GM21515 (cell line): Measurements from ENCODE around the gene DHX58.

Source experiments
- ATAC-seq: cut with Tn5 transposase; IDR thresholded peaks from one replicate; pipeline ENCODE4 v1.9.1; 2021; ENCODE audit not compliant: unreplicated experiment

DHX58 gene

GRCh38 chr17:42130310-42130936, 17.9 kb upstream of the DHX58 start:
- ATAC-seq, result no peak

- ATAC-seq, result no peak
Observed at GRCh38 chr17:42129109-42129837, 16.8 kb upstream of the DHX58 start.

GRCh38 chr17:42127414-42127813, 14.9 kb upstream of the DHX58 start:
- no peak for ATAC-seq

GRCh38 chr17:42126836-42127235, 14.3 kb upstream of the DHX58 start:
- ATAC-seq, result no peak

GRCh38 chr17:42125565-42125964, 13.1 kb upstream of the DHX58 start:
- ATAC-seq, result no peak

- no peak for ATAC-seq
Observed at GRCh38 chr17:42124256-42124655, 11.7 kb upstream of the DHX58 start.

GRCh38 chr17:42122371-42123303, 10.1 kb upstream of the DHX58 start, which contains the start of gene HSPB9:
Gene HSPB9, plus strand, starts transcription at chr17:42122804. Its CDS starts 47 bp downstream, at chr17:42122851.
- no peak for ATAC-seq

- ATAC-seq, result peak; percentile 62
Observed at GRCh38 chr17:42120770-42121769, 8.6 kb upstream of the DHX58 start, which contains the start of gene KAT2A. Gene KAT2A, minus strand, starts transcription at chr17:42121367. Its CDS starts 63 bp downstream, at chr17:42121304.

GRCh38 chr17:42120161-42120769, 7.8 kb upstream of the DHX58 start:
- ATAC-seq, result no peak

- ATAC-seq, result no peak
Observed at GRCh38 chr17:42119301-42119700, 6.8 kb upstream of the DHX58 start.

GRCh38 chr17:42118545-42118944, 6.0 kb upstream of the DHX58 start:
- ATAC-seq, result no peak

- ATAC-seq, result no peak
Observed at GRCh38 chr17:42118126-42118510, 5.6 kb upstream of the DHX58 start.

- ATAC-seq, result no peak
Observed at GRCh38 chr17:42117397-42118125, 5.0 kb upstream of the DHX58 start.

- ATAC-seq, result no peak
Observed at GRCh38 chr17:42116705-42117396, 4.3 kb upstream of the DHX58 start.

- ATAC-seq, result no peak
Observed at GRCh38 chr17:42114118-42114517, 1.6 kb upstream of the DHX58 start.

GRCh38 chr17:42113293-42114069, 967 bp upstream of the DHX58 start:
- ATAC-seq, result no peak

GRCh38 chr17:42111871-42112551, 503 bp downstream of the DHX58 start:
- ATAC-seq, result peak; percentile 2
